Measurements from ENCODE around the gene PDZD7. TPM values are rescaled to one million over a fixed set of nuclear protein-coding genes. Genes with fewer than 3 reads are reported as not detected.

The PDZD7 gene
- total and polyA plus RNA-seq, 2 of the 8 experiments (the other 6 are each of a cell fraction or from before 2014, with no cell fraction given) = 0.88 to 1.6 TPM

GRCh38 chr10:101067356-101068083 lies 36.6 kb upstream of the PDZD7 start (continued):
- TF ChIP-seq RNF2 (IDR thresholded peaks at IDR 0.05; ENCODE audit: borderline replicate concordance, low read depth, low read length, missing control alignments, poor library complexity, severe bottlenecking) = no peak

Measured in H1 (cell line).